Sigmoid colon (tissue), 7 donors: Measurements from ENCODE around the gene MS4A18. TPM values are rescaled to one million over a fixed set of nuclear protein-coding genes. Genes with fewer than 3 reads are reported as not detected.

Source experiments
- DNase-seq: peaks from one replicate; pipeline ENCODE4 v3.0.0-alpha.2; 2019
- H3K27ac ChIP-seq, 4 donors: fragments of 200-600 bp; sonication (generic); one replicate each; pipeline ENCODE4 v1.5.1; 2016 to 2019; ENCODE audit warnings: mild to moderate bottlenecking in 1 of 4
- H3K27me3 ChIP-seq, 3 donors: fragments of 200-600 bp; sonication (generic); one replicate each; pipeline ENCODE4 v1.5.1; 2019; ENCODE audit warnings: mild to moderate bottlenecking in 1 of 3
- H3K36me3 ChIP-seq, 4 donors: fragments of 200-600 bp; sonication (generic); one replicate each; pipeline ENCODE4 v1.5.1; 2016 to 2019
- H3K4me1 ChIP-seq, 4 donors: fragments of 200-600 bp; sonication (generic); one replicate each; pipeline ENCODE4 v1.5.1; 2017 to 2019
- H3K4me3 ChIP-seq, 4 donors: fragments of 200-600 bp; sonication (generic); one replicate each; pipeline ENCODE4 v1.5.1; 2017 to 2019; ENCODE audit warnings: mild to moderate bottlenecking in 2 of 4, moderate library complexity in 1 of 4
- H3K9me3 ChIP-seq, 4 donors: fragments of 200-600 bp in 3 of 4; sonication (generic) in 3 of 4; one replicate each; pipeline versions ENCODE4 v1.5.1 to v1.6.1; 2013 to 2019
- EP300 ChIP-seq, 4 donors: sonication (generic); formaldehyde crosslinking; IDR thresholded peaks; one replicate each; pipeline ENCODE4 v1.6.1; 2017; ENCODE audit warnings: antibody characterized with exemption in 4 of 4
- POLR2A ChIP-seq, 2 donors: fragments of 450-650 bp; IDR thresholded peaks; one replicate each; pipeline ENCODE4 v1.6.1; 2016; ENCODE audit warnings: antibody characterized with exemption in 2 of 2, mild to moderate bottlenecking in 2 of 2, moderate library complexity in 2 of 2
- POLR2AphosphoS5 ChIP-seq, 4 donors: sonication (generic); formaldehyde crosslinking; IDR thresholded peaks; one replicate each; pipeline ENCODE4 v1.6.1; 2017; ENCODE audit warnings: antibody characterized with exemption in 4 of 4
- WGBS, 2 donors: extraction: QIAGEN DNeasy Blood & Tissue Kit; methylation state at CpG; one replicate each; pipeline ENCODE4 v1.1.7; 2013; 5-methylcytosine and 5-hydroxymethylcytosine counted together
- intact Hi-C: fragments of 100-400 bp; cut with DNase I; formaldehyde crosslinking; loops from one replicate; pipeline ENCODE4 v1.15.1; 2023
- polyA plus RNA-seq, 3 donors: library from polyadenylated mRNA; stranded (reverse); fragments of 200-250 nt; gene quantifications; one replicate each; pipeline ENCODE4 v1.2.3, GENCODE V29; 2013
- total RNA-seq, 4 donors: library from RNA; depleted of rRNA; stranded (reverse); fragments of >200 nt; gene quantifications; one replicate each; pipeline ENCODE4 v1.1.0, GENCODE V29; 2016
- TF ChIP-seq, protein P1 (sequence below), 4 experiments: fragments of 450-650 bp in 3 of 4; fragments of 200-600 bp in 1 of 4; IDR thresholded peaks; one replicate each; pipeline ENCODE4 v1.5.1; 2016 to 2019; ENCODE audit warnings: antibody characterized with exemption in 4 of 4, mild to moderate bottlenecking in 3 of 4, moderate library complexity in 2 of 4
- donor health status: healthy with polysubstance abuse.
- donor health status: Bipolar disorder and iron deficiency.
- donor health status: healthy.

The MS4A18 gene
- total and polyA plus RNA-seq, 7 donors = 0.10 TPM; not detected in 6

GRCh38 chr11:60771146-60771545 is 46.6 kb downstream of the MS4A18 start:
- Histone ChIP-seq H3K27me3 (peaks cover 0 to 3% (median 0%) of the 10 kb centered on the region in 3 donors), H3K36me3 (no peaks in the 10 kb centered on the region), H3K4me1 (peaks cover 0 to 11% (median 7%) of the 10 kb centered on the region in 4 donors), H3K4me3 (no peak overlapping the region), H3K27ac (no peak overlapping the region), H3K9me3 (no peaks in the 10 kb centered on the region)
- WGBS, 2 donors = 87 to 94% methylated on average over 4 of the region's 4 CpGs
- peak; percentile 56 for DNase-seq
- intact Hi-C loops = loop anchor here (10.0 kb wide), 1 partner anchor 364 kb away; no protein-coding TSS in a partner anchor
- TF ChIP-seq POLR2A (IDR thresholded peaks at IDR 0.05) (no peak), EP300 (IDR thresholded peaks at IDR 0.05) (no peak), POLR2AphosphoS5 (IDR thresholded peaks at IDR 0.05) (no peak)
- TF ChIP-seq, protein P1, sequence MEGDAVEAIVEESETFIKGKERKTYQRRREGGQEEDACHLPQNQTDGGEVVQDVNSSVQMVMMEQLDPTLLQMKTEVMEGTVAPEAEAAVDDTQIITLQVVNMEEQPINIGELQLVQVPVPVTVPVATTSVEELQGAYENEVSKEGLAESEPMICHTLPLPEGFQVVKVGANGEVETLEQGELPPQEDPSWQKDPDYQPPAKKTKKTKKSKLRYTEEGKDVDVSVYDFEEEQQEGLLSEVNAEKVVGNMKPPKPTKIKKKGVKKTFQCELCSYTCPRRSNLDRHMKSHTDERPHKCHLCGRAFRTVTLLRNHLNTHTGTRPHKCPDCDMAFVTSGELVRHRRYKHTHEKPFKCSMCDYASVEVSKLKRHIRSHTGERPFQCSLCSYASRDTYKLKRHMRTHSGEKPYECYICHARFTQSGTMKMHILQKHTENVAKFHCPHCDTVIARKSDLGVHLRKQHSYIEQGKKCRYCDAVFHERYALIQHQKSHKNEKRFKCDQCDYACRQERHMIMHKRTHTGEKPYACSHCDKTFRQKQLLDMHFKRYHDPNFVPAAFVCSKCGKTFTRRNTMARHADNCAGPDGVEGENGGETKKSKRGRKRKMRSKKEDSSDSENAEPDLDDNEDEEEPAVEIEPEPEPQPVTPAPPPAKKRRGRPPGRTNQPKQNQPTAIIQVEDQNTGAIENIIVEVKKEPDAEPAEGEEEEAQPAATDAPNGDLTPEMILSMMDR (IDR thresholded peaks at IDR 0.05) = no peak

GRCh38 chr11:60771879-60772525 is 47.5 kb downstream of the MS4A18 start:
- DNase-seq = no peak
- WGBS, 2 donors = 76 to 83% methylated on average over 16 of the region's 16 CpGs
- Histone ChIP-seq H3K4me3 (no peak overlapping the region), H3K36me3 (no peaks in the 10 kb centered on the region), H3K27me3 (no peaks in the 10 kb centered on the region), H3K9me3 (no peaks in the 10 kb centered on the region), H3K27ac (no peak overlapping the region), H3K4me1 (peaks cover 0 to 11% (median 7%) of the 10 kb centered on the region in 4 donors)
- TF ChIP-seq POLR2A (IDR thresholded peaks at IDR 0.05) = no peak
- no peak for TF ChIP-seq EP300 (IDR thresholded peaks at IDR 0.05)
- TF ChIP-seq, protein P1 (IDR thresholded peaks at IDR 0.05) = no peak
- no peak for TF ChIP-seq POLR2AphosphoS5 (IDR thresholded peaks at IDR 0.05)
- intact Hi-C loops = loop anchor here (10.0 kb wide), 1 partner anchor 363 kb away; no protein-coding TSS in a partner anchor

GRCh38 chr11:60772666-60773065 is 48.1 kb downstream of the MS4A18 start:
- H3K27ac ChIP-seq = no peak overlapping the region
- intact Hi-C loops = loop anchor here (10.0 kb wide), 1 partner anchor 362 kb away; no protein-coding TSS in a partner anchor
- 90 to 92% methylated on average over 8 of the region's 8 CpGs for WGBS, 2 donors
- TF ChIP-seq EP300 (IDR thresholded peaks at IDR 0.05) (no peak), POLR2AphosphoS5 (IDR thresholded peaks at IDR 0.05) (no peak), POLR2A (IDR thresholded peaks at IDR 0.05) (no peak)
- TF ChIP-seq, protein P1 (IDR thresholded peaks at IDR 0.05) = no peak
- no peaks in the 10 kb centered on the region for H3K27me3 ChIP-seq
- H3K36me3 ChIP-seq = no peaks in the 10 kb centered on the region
- no peak for DNase-seq
- no peak overlapping the region for H3K4me3 ChIP-seq
- H3K9me3 ChIP-seq = no peaks in the 10 kb centered on the region
- peaks cover 0 to 11% (median 7%) of the 10 kb centered on the region in 4 donors for H3K4me1 ChIP-seq

DNA sequence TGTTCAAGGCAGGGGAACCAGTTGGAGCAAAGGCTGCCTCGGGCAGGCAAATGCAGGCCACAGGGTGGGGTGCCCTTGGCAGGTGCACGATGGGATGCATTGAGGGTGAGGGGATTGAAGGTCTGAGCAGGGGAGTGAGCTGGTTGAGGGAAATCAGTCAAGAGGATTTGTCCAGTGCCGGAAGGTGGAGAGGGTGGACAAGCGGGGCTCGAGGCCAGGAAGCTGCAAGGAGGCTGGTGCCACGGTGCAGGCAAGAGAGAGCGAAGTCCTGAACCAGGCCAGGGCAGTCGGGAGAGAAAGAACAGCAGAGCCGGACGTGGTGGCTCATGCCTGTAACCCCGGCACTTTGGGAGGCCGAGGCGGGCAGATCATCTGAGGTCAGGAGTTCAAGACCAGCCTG is 50.2 kb downstream of the MS4A18 start:
- WGBS, 2 donors = 74 to 88% methylated on average over 13 of the region's 13 CpGs
- H3K27me3 ChIP-seq = no peaks in the 10 kb centered on the region
- H3K27ac ChIP-seq = no peak overlapping the region
- TF ChIP-seq POLR2AphosphoS5 (IDR thresholded peaks at IDR 0.05) (no peak), POLR2A (IDR thresholded peaks at IDR 0.05) (no peak), EP300 (IDR thresholded peaks at IDR 0.05) (no peak)
- TF ChIP-seq, protein P1 (IDR thresholded peaks at IDR 0.05) = no peak
- H3K9me3 ChIP-seq = no peaks in the 10 kb centered on the region
- no peak overlapping the region for H3K4me3 ChIP-seq
- no peak for DNase-seq
- peaks cover 0 to 11% (median 7%) of the 10 kb centered on the region in 4 donors for H3K4me1 ChIP-seq
- intact Hi-C loops = loop anchor here (2.0 to 10.0 kb wide), 3 partner anchors 68 to 360 kb away; partner anchors contain the start of gene CCDC86
- no peaks in the 10 kb centered on the region for H3K36me3 ChIP-seq
